Stimulated activated CD4-positive, alpha-beta T cell treated with anti-CD3 and anti-CD28 coated beads, Interleukin-1b, Interleukin-23, amount 100 ng/mL, for 4 hours (primary cell): Measurements from ENCODE around the gene BOK.

ENCODE experiments used
- DNase-seq, 2 donors: peaks; one replicate each; pipeline ENCODE4 v3.0.0-alpha.2; 2020; ENCODE audit warnings: low read depth in 2 of 2

Gene BOK

GRCh38 chr2:241599615-241600014 lies 41.1 kb downstream of the BOK start:
- DNase-seq, result no peak

GRCh38 chr2:241601841-241602240 lies 43.3 kb downstream of the BOK start:
- no peak for DNase-seq

- DNase-seq, result no peak
Observed at GRCh38 chr2:241602720-241603119, 44.2 kb downstream of the BOK start.

GRCh38 chr2:241603686-241604085 lies 45.1 kb downstream of the BOK start:
- no peak for DNase-seq

GRCh38 chr2:241606186-241606585 lies 47.6 kb downstream of the BOK start:
- DNase-seq, result no peak

- no peak for DNase-seq
Observed at GRCh38 chr2:241607162-241607885, 48.8 kb downstream of the BOK start.

GRCh38 chr2:241608881-241609280 lies 50.3 kb downstream of the BOK start:
- DNase-seq, result no peak

GRCh38 chr2:241609859-241610793 lies 51.6 kb downstream of the BOK start:
- peak; percentile 80 to 85 for DNase-seq

- DNase-seq, result no peak
Observed at GRCh38 chr2:241611062-241611461, 52.5 kb downstream of the BOK start.

GRCh38 chr2:241612156-241613016 lies 53.8 kb downstream of the BOK start:
- no peak for DNase-seq

GRCh38 chr2:241613017-241613780 lies 54.7 kb downstream of the BOK start:
- DNase-seq, result no peak

GRCh38 chr2:241615041-241615440 lies 56.5 kb downstream of the BOK start:
- no peak for DNase-seq

- no peak for DNase-seq
Observed at GRCh38 chr2:241615522-241616052, 57.0 kb downstream of the BOK start.

- DNase-seq, result no peak
Observed at GRCh38 chr2:241616168-241617125, 57.9 kb downstream of the BOK start.

GRCh38 chr2:241617431-241618154 lies 59.0 kb downstream of the BOK start:
- DNase-seq, result no peak

- no peak for DNase-seq
Observed at GRCh38 chr2:241618296-241618805, 59.8 kb downstream of the BOK start.

GRCh38 chr2:241618829-241619228 lies 60.3 kb downstream of the BOK start:
- DNase-seq, result no peak

- DNase-seq, result no peak
Observed at GRCh38 chr2:241619597-241620418, 61.3 kb downstream of the BOK start.
